OCI-LY1 (cell line): ENCODE results near the gene OR51E1.

ENCODE experiments used
- H2AFZ ChIP-seq: fragments of 200-600 bp; sonication (generic), shearing (Covaris generic); 2 replicates; pipeline ENCODE4 v1.6.0; 2014; ENCODE audit warnings: antibody characterized with exemption, mild to moderate bottlenecking, low read length
- H3F3A ChIP-seq: fragments of 200-600 bp; sonication (generic), shearing (Covaris generic); 2 replicates; pipeline ENCODE4 v1.6.0; 2014; ENCODE audit warnings: mild to moderate bottlenecking, antibody characterized with exemption, low read length, moderate library complexity; ENCODE audit not compliant: insufficient read depth
- H3K27ac ChIP-seq: fragments of 200-600 bp; sonication (generic); 2 replicates; pipeline ENCODE4 v1.5.1; 2014; ENCODE audit warnings: low read length, mixed run types, mild to moderate bottlenecking, low read depth; ENCODE audit not compliant: poor library complexity, severe bottlenecking
- H3K27me3 ChIP-seq: fragments of 200-600 bp; sonication (generic); 2 replicates; pipeline ENCODE4 v1.6.0; 2014; ENCODE audit warnings: antibody characterized with exemption, mild to moderate bottlenecking, low read length, moderate library complexity; ENCODE audit not compliant: insufficient read depth
- H3K36me3 ChIP-seq: fragments of 200-600 bp; sonication (generic); 2 replicates; pipeline ENCODE4 v1.6.1; 2014; ENCODE audit warnings: mild to moderate bottlenecking, antibody characterized with exemption, low read length, moderate library complexity, mixed read lengths; ENCODE audit not compliant: insufficient read depth
- H3K4me1 ChIP-seq: fragments of 200-600 bp; sonication (generic); 2 replicates; pipeline ENCODE4 v1.5.1; 2014; ENCODE audit warnings: mild to moderate bottlenecking, low read length, moderate library complexity; ENCODE audit not compliant: insufficient read depth, severe bottlenecking
- H3K4me2 ChIP-seq: fragments of 200-600 bp; sonication (generic), shearing (Covaris generic); 2 replicates; pipeline ENCODE4 v1.6.1; 2014; ENCODE audit warnings: low read length
- H3K4me3 ChIP-seq: fragments of 200-600 bp; sonication (generic); 2 replicates; pipeline ENCODE4 v1.5.1; 2014; ENCODE audit warnings: low read length, low read depth, mild to moderate bottlenecking, mixed read lengths; ENCODE audit not compliant: poor library complexity, severe bottlenecking
- H3K79me2 ChIP-seq: fragments of 200-600 bp; shearing (Covaris generic); 2 replicates; pipeline ENCODE4 v1.6.1; 2016; ENCODE audit warnings: mixed run types, low read length, mixed read lengths; ENCODE audit not compliant: insufficient read depth
- H3K9ac ChIP-seq: fragments of 200-600 bp; sonication (generic), shearing (Covaris generic); 2 replicates; pipeline ENCODE4 v1.6.1; 2014; ENCODE audit warnings: mild to moderate bottlenecking, low read length, mixed read lengths
- H3K9me2 ChIP-seq: fragments of 200-600 bp; sonication (generic), shearing (Covaris generic); 2 replicates; pipeline ENCODE4 v1.6.1; 2014; ENCODE audit warnings: low read depth, mild to moderate bottlenecking, low read length, mixed read lengths
- H3K9me3 ChIP-seq: fragments of 200-600 bp; shearing (Covaris generic); 2 replicates; pipeline ENCODE4 v1.6.1; 2014; ENCODE audit warnings: low read length, mixed read lengths
- H4K20me1 ChIP-seq: fragments of 200-600 bp; sonication (generic), shearing (Covaris generic); 2 replicates; pipeline ENCODE4 v1.6.0; 2016; ENCODE audit warnings: mild to moderate bottlenecking, low read length; ENCODE audit not compliant: insufficient read depth
- CTCF ChIP-seq: fragments of 200-600 bp; sonication (generic), shearing (Covaris generic); IDR thresholded peaks from 2 replicates; pipeline ENCODE4 v1.5.1; 2017; ENCODE audit warnings: mild to moderate bottlenecking, antibody characterized with exemption, low read length, moderate library complexity, mixed read lengths
- EZH2 ChIP-seq: fragments of 200-600 bp; sonication (generic), shearing (Covaris generic); IDR thresholded peaks from 2 replicates; pipeline ENCODE4 v1.8.0; 2017; ENCODE audit warnings: borderline replicate concordance, mixed run types, mild to moderate bottlenecking, antibody characterized with exemption, low read length, moderate library complexity, mixed read lengths

The OR51E1 gene

DNA sequence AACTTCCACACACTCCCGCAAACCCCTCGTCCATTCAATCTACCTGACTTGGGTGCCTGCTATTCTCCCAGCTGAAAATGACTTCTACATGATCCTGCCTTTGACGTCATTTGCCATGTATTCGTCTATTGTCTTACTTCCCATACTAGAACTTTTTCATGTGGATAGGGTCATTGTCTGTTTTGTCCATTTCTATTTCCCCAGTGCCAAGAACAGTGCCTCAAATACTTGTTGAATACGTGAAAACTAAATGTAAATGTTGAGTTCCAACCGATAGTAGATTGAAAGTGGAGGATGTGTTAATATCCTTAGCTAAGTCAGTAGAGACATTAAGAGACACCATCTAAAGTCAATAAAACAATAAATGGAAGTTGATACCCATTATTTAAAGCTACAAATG, 36.7 kb upstream of the OR51E1 start:
- Histone ChIP-seq H3K4me3 (peak overlapping the region; percentile 78), H4K20me1 (no peaks in the 10 kb centered on the region), H3K4me1 (peaks cover 23% of the 10 kb centered on the region), H3K9me2 (no peaks in the 10 kb centered on the region), H3K9ac (peak overlapping the region; percentile 77), H2AFZ (no peak overlapping the region), H3K79me2 (no peaks in the 10 kb centered on the region), H3K4me2 (peak overlapping the region; percentile 75), H3K9me3 (no peaks in the 10 kb centered on the region), H3K27me3 (no peaks in the 10 kb centered on the region), H3K36me3 (peaks cover 13% of the 10 kb centered on the region; the same call in 1 of the 2 replicates), H3F3A (no peaks in the 10 kb centered on the region), H3K27ac (no peak overlapping the region)
- TF ChIP-seq CTCF, result no peak

- Histone ChIP-seq H3K4me1 (peaks cover 23% of the 10 kb centered on the region), H3F3A (no peaks in the 10 kb centered on the region), H3K4me3 (peak within 1 kb of the TSS; percentile 78), H3K36me3 (peaks cover 8% of the 10 kb centered on the region; the same call in 1 of the 2 replicates), H3K27me3 (no peaks in the 10 kb centered on the region), H3K79me2 (no peaks in the 10 kb centered on the region), H3K9ac (peak within 1 kb of the TSS; percentile 77), H2AFZ (peak within 1 kb of the TSS; percentile 99), H3K9me2 (no peaks in the 10 kb centered on the region), H3K27ac (peak within 1 kb of the TSS; percentile 28), H3K9me3 (no peaks in the 10 kb centered on the region), H4K20me1 (no peaks in the 10 kb centered on the region), H3K4me2 (peak within 1 kb of the TSS; percentile 75)
- TF ChIP-seq CTCF, result no peak
- no peak for TF ChIP-seq EZH2
Observed at GRCh38 chr11:4607781-4608666, 35.8 kb upstream of the OR51E1 start, which contains the start of gene TRIM68. TRIM68 (minus strand) TSS chr11:4608231; CDS start chr11:4605504, 2,727 bp downstream.

DNA sequence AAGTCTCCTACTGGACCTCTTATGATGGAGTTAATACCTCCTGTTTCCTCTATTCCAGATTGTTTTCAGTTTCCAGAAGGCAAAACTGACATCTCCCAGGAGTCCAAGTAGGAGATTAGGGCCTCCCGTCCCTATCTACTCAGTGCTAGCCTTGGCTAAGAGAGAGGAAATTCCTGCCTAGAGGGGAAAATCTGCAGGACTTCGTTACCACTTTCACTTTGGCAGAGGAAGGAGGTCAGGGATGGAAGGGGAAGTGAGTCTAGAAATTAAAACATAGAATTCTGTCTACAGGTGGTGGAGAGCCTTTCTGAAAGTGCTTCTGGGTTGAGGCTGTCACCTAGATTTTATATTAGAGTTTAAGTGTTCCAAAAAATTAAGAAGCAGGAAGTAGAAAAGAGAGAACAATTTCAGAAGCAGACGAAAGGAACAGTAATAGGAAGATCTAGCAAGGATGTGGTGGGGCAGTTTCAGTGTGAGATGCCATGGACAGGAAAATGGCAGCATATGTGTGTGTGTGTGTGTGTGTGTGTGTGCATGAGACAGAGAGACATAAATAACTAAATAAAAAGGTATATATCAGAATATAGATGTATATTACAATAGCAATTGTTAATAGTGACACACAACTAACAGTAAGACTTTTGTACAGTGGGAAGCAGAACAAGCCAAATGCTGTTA, 33.4 kb upstream of the OR51E1 start:
- H3K9me2 ChIP-seq, result no peaks in the 10 kb centered on the region
- peak overlapping the region; percentile 99 for H2AFZ ChIP-seq
- H3K4me3 ChIP-seq, result no peak overlapping the region
- no peaks in the 10 kb centered on the region for H3K27me3 ChIP-seq
- H3K36me3 ChIP-seq, result no peaks in the 10 kb centered on the region
- no peaks in the 10 kb centered on the region for H3F3A ChIP-seq
- no peaks in the 10 kb centered on the region for H3K79me2 ChIP-seq
- TF ChIP-seq CTCF (no peak), EZH2 (no peak)
- no peaks in the 10 kb centered on the region for H3K9me3 ChIP-seq
- H3K27ac ChIP-seq, result no peak overlapping the region
- H3K4me1 ChIP-seq, result peaks cover 23% of the 10 kb centered on the region
- H3K4me2 ChIP-seq, result peak overlapping the region; percentile 22
- no peak overlapping the region for H3K9ac ChIP-seq
- H4K20me1 ChIP-seq, result no peaks in the 10 kb centered on the region
